Nephron progenitor cell (in vitro differentiated cells): ENCODE data around the gene MED9.
A peak's percentile ranks its signal among the peaks of the same experiment; 100 is the strongest.

Source experiments
- DNase-seq: peaks from one replicate; pipeline ENCODE4 v3.0.0; 2021
- H3K27ac Mint-ChIP-seq: 2 replicates; pipeline ENCODE4 v1.8.0; 2021; ENCODE audit warnings: mild to moderate bottlenecking, moderate library complexity, mixed read lengths
- H3K27me3 Mint-ChIP-seq: 2 replicates; pipeline ENCODE4 v1.8.0; 2021; ENCODE audit warnings: mild to moderate bottlenecking, low read depth, mixed read lengths; ENCODE audit not compliant: poor library complexity
- H3K36me3 Mint-ChIP-seq: 2 replicates; pipeline ENCODE4 v1.8.0; 2021; ENCODE audit warnings: low read depth, mixed read lengths
- H3K4me1 Mint-ChIP-seq: 2 replicates; pipeline ENCODE4 v1.8.0; 2021; ENCODE audit warnings: mixed read lengths
- H3K4me3 Mint-ChIP-seq: 2 replicates; pipeline ENCODE4 v1.8.0; 2021; ENCODE audit warnings: mild to moderate bottlenecking, moderate library complexity, mixed read lengths
- H3K9me3 Mint-ChIP-seq: 2 replicates; pipeline ENCODE4 v1.8.0; 2021; ENCODE audit warnings: mild to moderate bottlenecking, moderate library complexity, mixed read lengths
- TF ChIP-seq, protein P1 (sequence below): fragments of 200-600 bp; sonication (generic); IDR thresholded peaks from 2 replicates; pipeline ENCODE4 v1.5.0; 2021; ENCODE audit warnings: antibody characterized with exemption

The MED9 gene

DNA sequence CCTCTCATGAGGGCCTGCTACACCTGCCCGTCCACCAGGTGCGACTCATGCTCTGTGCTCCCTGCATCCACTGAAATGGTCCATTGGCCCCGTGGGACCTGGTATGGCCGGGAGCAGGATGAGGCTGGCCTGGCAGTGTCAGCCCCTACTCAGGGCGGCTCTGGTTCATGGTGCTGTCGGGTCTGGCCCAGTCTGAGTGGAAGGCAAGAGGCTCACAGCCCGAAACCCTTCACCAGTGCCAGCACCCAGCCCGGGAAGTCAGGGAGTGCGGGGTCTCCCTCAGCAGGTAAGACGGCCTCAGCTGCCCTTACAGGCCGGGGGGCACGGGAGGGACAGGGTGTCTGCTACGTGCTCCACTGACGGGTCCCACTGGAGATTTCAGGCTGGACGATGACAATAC, 59.9 kb downstream of the MED9 start:
- peaks cover 6% of the 10 kb centered on the region for H3K9me3 Mint-ChIP-seq

DNA sequence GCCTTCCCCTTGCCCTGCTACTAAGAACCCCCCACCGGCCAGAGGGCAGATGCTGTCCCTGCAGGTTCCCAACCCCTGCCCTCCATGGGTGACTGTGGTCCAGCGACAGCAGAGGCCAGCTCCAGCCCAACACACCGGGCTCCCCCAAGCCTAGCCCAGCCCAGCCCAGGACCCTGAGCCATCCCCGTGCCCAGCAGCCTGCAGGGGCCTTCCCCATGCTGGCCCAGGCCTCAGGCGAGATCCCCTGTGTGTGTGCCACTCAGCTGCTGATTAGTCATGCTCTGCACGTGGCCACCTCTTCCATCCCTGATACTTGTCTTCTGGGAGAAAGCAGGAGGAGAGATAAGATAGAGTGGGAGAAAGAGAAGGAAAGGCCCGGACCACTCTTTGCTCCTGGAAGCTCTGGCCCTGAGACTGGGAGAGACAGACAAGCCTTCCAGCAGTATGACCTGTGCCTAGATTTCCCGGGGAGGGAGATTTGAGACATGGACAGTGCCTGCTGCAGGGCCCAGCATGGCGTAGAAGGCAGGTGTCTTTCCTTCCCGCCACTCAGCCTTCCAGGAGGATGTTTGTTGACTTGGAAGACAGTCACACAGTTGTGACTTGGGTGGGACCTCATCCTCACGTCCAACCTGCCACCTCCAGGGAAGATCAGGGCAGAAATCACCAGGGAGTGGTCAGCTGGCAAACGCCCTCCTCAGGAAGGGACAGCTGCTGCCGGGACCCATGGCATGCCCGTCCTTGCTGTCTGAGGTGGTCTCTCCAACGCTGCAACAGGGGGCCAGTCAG, 60.7 kb downstream of the MED9 start:
- no peak overlapping the region for H3K27ac Mint-ChIP-seq
- H3K4me1 Mint-ChIP-seq = peaks cover 31% of the 10 kb centered on the region
- TF ChIP-seq, protein P1, sequence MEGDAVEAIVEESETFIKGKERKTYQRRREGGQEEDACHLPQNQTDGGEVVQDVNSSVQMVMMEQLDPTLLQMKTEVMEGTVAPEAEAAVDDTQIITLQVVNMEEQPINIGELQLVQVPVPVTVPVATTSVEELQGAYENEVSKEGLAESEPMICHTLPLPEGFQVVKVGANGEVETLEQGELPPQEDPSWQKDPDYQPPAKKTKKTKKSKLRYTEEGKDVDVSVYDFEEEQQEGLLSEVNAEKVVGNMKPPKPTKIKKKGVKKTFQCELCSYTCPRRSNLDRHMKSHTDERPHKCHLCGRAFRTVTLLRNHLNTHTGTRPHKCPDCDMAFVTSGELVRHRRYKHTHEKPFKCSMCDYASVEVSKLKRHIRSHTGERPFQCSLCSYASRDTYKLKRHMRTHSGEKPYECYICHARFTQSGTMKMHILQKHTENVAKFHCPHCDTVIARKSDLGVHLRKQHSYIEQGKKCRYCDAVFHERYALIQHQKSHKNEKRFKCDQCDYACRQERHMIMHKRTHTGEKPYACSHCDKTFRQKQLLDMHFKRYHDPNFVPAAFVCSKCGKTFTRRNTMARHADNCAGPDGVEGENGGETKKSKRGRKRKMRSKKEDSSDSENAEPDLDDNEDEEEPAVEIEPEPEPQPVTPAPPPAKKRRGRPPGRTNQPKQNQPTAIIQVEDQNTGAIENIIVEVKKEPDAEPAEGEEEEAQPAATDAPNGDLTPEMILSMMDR = no peak
- H3K36me3 Mint-ChIP-seq = no peaks in the 10 kb centered on the region
- DNase-seq = no peak
- no peaks in the 10 kb centered on the region for H3K9me3 Mint-ChIP-seq
- H3K27me3 Mint-ChIP-seq = no peaks in the 10 kb centered on the region
- H3K4me3 Mint-ChIP-seq = no peak overlapping the region

More for the DNA sequence above, 59.9 kb downstream of the MED9 start:
- H3K4me3 Mint-ChIP-seq = no peak overlapping the region
- DNase-seq = no peak
- TF ChIP-seq, protein P1 = no peak
- no peak overlapping the region for H3K27ac Mint-ChIP-seq
- no peaks in the 10 kb centered on the region for H3K36me3 Mint-ChIP-seq
- peaks cover 3% of the 10 kb centered on the region for H3K27me3 Mint-ChIP-seq
- H3K4me1 Mint-ChIP-seq = peaks cover 31% of the 10 kb centered on the region

DNA sequence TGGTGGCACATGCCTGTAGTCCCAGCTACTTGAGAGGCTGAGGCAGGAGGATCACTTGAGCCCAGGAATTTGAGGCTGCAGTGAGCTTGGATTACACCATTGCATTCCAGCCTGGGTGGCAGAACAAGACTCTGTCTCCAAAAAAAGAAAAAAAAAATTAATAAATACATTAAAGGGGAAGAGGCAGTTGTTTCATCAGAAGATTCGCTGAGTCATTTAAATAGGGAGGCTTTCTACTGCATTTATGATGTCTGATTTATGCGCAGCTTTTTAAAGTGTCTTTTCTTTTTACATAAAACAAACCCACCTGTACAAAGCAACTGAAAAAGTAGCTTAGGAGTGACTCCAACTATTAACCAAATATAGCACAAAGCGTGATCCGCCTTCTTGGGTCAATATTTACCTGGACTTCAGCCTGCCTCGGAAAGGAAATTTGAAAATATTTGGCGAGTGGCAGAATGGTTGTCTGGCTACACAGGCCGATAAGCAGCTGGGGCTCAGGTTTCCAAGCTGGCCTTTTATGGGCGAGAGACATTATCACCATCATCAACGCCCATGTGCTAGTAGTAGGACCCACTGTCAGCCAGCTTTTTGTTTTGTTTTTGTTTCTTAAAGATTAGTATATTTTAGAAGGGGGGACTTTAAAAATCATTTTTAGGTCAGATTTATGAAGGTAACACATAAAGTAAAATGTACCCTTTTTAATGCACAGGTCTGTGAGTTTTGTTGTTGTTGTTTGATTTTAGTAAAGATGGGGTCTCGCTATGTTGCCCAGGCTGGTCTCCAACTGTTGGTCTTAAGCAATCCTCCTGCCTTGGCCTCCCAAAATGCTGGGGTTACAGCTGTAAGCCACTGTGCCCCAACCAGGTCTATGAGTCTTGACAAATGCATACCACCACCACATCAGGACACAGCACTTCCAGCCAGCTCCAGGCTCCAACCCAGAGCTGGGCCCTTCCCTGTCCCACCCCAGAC, 61.9 kb downstream of the MED9 start:
- Mint-ChIP-seq H3K27me3 (no peaks in the 10 kb centered on the region), H3K27ac (no peak overlapping the region), H3K4me3 (no peak overlapping the region), H3K9me3 (no peaks in the 10 kb centered on the region), H3K4me1 (peaks cover 33% of the 10 kb centered on the region), H3K36me3 (peaks cover 1% of the 10 kb centered on the region)
- TF ChIP-seq, protein P1 = no peak
- DNase-seq = no peak

DNA sequence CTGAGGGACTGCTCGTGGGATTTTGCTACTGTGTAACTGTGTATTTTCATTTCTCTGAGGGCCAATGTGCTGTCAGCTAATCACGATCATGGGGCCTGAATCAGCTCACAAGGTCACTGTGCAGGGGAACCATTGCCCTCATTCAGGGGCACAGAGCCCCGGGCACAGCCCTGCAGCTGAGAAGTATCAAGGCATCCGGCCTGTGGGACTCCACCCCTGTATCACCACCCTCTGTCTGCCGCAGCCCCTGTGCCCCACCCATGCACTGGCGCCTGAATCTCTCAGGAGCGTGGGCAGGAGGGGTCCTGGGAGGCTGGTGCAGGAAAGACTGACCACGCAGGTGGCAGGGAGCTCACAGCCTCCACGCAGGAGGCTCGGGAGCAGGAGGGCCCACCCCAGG, 62.8 kb downstream of the MED9 start:
- no peak overlapping the region for H3K27ac Mint-ChIP-seq
- no peak for DNase-seq
- no peaks in the 10 kb centered on the region for H3K27me3 Mint-ChIP-seq

DNA sequence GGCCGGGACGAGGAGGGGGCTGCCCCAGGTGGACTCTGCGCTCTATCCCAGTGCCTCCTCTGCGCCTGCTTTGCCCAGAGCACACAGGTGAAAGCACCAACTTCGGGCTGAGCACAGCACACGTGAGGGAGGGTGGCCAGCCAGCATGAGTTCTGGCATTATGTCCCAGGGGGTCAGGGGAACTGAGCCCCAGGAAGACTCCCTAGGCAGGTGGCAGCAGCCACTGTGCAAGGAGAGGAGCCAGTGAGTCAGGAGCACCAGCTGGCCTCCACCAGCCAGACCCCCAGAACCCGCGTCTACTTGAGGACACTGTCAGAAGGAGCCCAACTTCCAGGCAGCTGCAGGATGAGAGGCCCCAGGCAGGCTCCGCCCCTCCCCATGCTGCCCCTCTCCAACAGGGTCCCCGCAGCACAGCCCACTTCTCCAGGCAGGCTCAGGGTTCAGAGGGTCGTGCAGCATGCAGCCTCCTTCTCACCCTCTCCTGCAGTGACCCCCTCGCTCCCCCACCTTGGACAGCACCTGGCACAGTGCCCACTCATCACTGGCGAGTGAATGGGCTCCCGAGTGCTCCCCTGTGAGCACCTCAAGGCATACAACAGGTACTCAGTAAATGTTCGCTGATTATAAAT, 63.6 kb downstream of the MED9 start:
- H3K27ac Mint-ChIP-seq = no peak overlapping the region
- DNase-seq = peak; percentile 45
- TF ChIP-seq, protein P1 = no peak
- no peak overlapping the region for H3K4me3 Mint-ChIP-seq
- no peaks in the 10 kb centered on the region for H3K27me3 Mint-ChIP-seq
- H3K4me1 Mint-ChIP-seq = peaks cover 36% of the 10 kb centered on the region
- peaks cover 4% of the 10 kb centered on the region for H3K36me3 Mint-ChIP-seq
- no peaks in the 10 kb centered on the region for H3K9me3 Mint-ChIP-seq

More for the DNA sequence above, 62.8 kb downstream of the MED9 start:
- Mint-ChIP-seq H3K9me3 (no peaks in the 10 kb centered on the region), H3K4me1 (peaks cover 36% of the 10 kb centered on the region), H3K36me3 (peaks cover 4% of the 10 kb centered on the region), H3K4me3 (no peak overlapping the region)
- TF ChIP-seq, protein P1 = no peak
